Left ventricle myocardium inferior (tissue), 1 donor: ENCODE data around the gene ATP7A. TPM values are rescaled to one million over a fixed set of nuclear protein-coding genes. Genes with fewer than 3 reads are reported as not detected.
"Not testable (repeated sequence)": the region's sequence is repeated elsewhere in the genome, so short reads cannot be mapped to it uniquely, and the experiment has no call there.

Experiments
- DNase-seq: peaks from one replicate; pipeline ENCODE4 v3.0.0-alpha.2; 2020
- H3K27ac ChIP-seq: fragments of 200-600 bp; replicated peaks from 2 replicates; pipeline ENCODE4 v1.8.0; 2021
- H3K27me3 ChIP-seq: fragments of 200-600 bp; 2 replicates; pipeline ENCODE4 v1.8.0; 2021; ENCODE audit warnings: low read depth
- H3K36me3 ChIP-seq: fragments of 200-600 bp; 2 replicates; pipeline ENCODE4 v1.8.0; 2021
- H3K4me1 ChIP-seq: fragments of 200-600 bp; 2 replicates; pipeline ENCODE4 v1.8.0; 2021
- H3K4me3 ChIP-seq: fragments of 200-600 bp; 2 replicates; pipeline ENCODE4 v1.8.0; 2021; ENCODE audit warnings: mild to moderate bottlenecking, moderate library complexity
- H3K9me3 ChIP-seq: fragments of 200-600 bp; replicated peaks from 2 replicates; pipeline ENCODE4 v1.8.0; 2021
- intact Hi-C: fragments of 100-400 bp; cut with micrococcal nuclease; formaldehyde crosslinking; loops from one replicate; pipeline ENCODE4 v1.11.0; 2022
- total RNA-seq: library from RNA; stranded (reverse); fragmentation: NEBNext Ultra II Directional; extraction: Animal tissue kit (Norgen Biotek cat#: 25700); gene quantifications from one replicate; pipeline ENCODE4 v1.2.1, GENCODE V29; 2021
- TF ChIP-seq, protein P1 (sequence below): fragments of 200-600 bp; IDR thresholded peaks from 2 replicates; pipeline ENCODE4 v1.8.0; 2021; ENCODE audit warnings: antibody characterized with exemption, mild to moderate bottlenecking, borderline replicate concordance
- donor health status: DM: no; HTN: yes; CAD: no; lungs with severe emphysema.

The ATP7A gene
- total RNA-seq, 1 donor from 2014 or later: 4.5 TPM

DNA sequence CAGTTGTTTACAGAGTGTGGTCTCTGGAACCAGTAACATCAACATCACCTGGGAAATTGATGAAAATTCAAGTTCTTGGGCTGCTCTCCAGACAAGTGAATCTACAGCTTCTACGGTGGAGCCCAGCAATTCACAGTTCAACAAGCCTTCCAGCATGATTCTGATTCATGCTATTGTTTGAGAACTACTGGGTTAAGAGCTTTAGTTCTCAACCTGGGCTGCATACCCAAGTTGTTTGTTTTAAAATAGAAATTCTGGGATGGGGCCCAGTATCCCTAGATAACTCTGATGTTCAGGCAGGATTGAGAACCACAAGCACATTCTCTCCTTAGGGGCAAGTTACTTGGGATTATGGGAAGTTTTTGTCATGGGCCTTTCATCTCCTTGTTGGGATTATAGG is 155.6 kb downstream of the ATP7A start:
- Histone ChIP-seq H3K27me3 (no peaks in the 10 kb centered on the region), H3K4me1 (no peaks in the 10 kb centered on the region), H3K36me3 (no peaks in the 10 kb centered on the region), H3K27ac (no peak overlapping the region), H3K9me3 (no peaks in the 10 kb centered on the region), H3K4me3 (no peak overlapping the region)
- no peak for DNase-seq
- TF ChIP-seq, protein P1, sequence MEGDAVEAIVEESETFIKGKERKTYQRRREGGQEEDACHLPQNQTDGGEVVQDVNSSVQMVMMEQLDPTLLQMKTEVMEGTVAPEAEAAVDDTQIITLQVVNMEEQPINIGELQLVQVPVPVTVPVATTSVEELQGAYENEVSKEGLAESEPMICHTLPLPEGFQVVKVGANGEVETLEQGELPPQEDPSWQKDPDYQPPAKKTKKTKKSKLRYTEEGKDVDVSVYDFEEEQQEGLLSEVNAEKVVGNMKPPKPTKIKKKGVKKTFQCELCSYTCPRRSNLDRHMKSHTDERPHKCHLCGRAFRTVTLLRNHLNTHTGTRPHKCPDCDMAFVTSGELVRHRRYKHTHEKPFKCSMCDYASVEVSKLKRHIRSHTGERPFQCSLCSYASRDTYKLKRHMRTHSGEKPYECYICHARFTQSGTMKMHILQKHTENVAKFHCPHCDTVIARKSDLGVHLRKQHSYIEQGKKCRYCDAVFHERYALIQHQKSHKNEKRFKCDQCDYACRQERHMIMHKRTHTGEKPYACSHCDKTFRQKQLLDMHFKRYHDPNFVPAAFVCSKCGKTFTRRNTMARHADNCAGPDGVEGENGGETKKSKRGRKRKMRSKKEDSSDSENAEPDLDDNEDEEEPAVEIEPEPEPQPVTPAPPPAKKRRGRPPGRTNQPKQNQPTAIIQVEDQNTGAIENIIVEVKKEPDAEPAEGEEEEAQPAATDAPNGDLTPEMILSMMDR: no peak
- intact Hi-C loops: no loop called here

DNA sequence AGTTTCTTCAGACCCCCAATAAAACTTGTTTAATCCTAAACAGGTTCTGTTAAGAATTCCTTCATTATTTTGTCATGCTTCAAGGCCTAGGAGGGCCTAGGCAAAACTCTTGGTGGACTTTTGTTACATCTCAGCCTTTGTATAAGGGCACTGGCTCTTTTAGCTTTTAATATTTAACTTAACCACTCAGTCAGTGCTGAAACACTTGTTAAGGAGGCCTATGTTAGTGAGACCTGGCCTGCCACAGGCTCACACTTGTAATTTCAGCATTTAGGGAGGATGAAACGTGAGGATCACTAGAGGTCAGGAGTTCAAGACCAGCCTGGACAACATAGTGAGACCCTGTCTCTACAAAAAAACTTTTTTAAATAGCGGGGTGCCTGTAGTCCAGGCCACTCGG is 160.8 kb downstream of the ATP7A start:
- Histone ChIP-seq H3K36me3 (no peaks in the 10 kb centered on the region), H3K27ac (no peak overlapping the region), H3K4me1 (no peaks in the 10 kb centered on the region), H3K9me3 (peaks cover 10% of the 10 kb centered on the region), H3K4me3 (no peak overlapping the region), H3K27me3 (no peaks in the 10 kb centered on the region)
- intact Hi-C loops: no loop called here
- TF ChIP-seq, protein P1: no peak
- DNase-seq: no peak

DNA sequence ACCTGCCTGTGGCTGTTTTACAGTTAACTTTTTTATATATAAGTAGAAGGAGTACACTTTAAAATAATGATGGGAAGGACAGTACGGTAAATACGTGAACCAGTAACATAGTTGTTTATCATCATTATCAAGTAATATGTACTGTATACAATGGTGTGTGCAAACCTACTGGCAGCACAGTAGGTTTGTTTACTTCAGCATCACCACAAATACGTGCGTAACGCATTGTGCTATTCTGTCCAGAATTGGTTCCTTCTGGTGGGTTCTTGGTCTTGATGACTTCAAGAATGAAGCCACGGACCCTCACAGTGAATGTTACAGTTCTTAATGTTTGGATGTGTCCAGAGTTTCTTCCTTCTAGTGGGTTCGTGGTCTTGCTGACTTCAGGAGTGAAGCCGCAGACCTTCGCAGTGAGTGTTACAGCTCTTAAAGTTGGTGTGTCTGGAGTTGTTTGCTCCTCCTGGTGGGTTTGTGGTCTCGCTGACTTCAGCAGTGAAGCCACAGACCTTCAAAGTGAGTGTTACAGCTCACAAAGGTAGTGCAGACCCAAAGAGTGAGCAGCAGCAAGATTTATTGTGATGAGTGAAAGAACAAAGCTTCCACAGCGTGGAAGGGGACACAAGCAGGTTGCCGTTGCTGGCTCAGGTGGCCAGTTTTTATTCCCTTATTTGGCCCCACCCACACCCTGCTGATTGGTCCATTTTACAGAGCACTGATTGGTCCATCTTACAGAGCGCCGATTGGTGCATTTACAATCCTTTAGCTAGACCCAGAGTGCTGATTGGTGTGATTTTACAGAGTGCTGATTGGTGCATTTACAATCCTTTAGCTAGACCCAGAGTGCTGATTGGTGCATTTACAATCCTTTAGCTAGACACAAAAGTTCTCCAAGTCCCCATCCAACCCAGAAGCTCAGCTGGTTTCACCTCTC is 162.9 kb downstream of the ATP7A start:
- intact Hi-C loops, H3K4me3 ChIP-seq, DNase-seq: not testable (repeated sequence)

DNA sequence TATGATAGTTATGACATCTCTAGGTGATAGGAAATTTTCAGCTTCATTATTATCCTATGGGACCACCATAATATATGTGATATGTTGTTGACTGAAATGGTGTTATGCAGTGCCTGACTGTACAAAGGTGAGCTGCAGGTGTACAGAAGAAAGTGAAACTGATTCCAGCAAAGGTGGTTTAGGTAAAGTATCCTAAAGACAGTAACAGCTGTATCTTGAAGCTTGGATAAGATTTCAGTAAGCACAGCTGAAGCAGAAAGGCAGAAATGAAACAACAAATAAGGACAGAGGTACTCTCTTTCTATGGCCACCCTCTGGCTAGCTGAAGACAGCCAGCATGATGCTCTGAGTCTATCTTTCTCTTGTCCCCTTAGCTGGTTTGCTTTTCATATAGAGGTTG is 163.6 kb downstream of the ATP7A start:
- Histone ChIP-seq H3K36me3 (no peaks in the 10 kb centered on the region), H3K4me3 (no peak overlapping the region), H3K27ac (no peak overlapping the region), H3K4me1 (no peaks in the 10 kb centered on the region), H3K27me3 (no peaks in the 10 kb centered on the region), H3K9me3 (peaks cover 10% of the 10 kb centered on the region)
- no peak for DNase-seq
- TF ChIP-seq, protein P1: no peak
- intact Hi-C loops: no loop called here

More for the DNA sequence above, 162.9 kb downstream of the ATP7A start:
- H3K9me3 ChIP-seq: peaks cover 10% of the 10 kb centered on the region
- H3K27ac ChIP-seq, H3K36me3 ChIP-seq, H3K27me3 ChIP-seq, H3K4me1 ChIP-seq: not testable (repeated sequence)

DNA sequence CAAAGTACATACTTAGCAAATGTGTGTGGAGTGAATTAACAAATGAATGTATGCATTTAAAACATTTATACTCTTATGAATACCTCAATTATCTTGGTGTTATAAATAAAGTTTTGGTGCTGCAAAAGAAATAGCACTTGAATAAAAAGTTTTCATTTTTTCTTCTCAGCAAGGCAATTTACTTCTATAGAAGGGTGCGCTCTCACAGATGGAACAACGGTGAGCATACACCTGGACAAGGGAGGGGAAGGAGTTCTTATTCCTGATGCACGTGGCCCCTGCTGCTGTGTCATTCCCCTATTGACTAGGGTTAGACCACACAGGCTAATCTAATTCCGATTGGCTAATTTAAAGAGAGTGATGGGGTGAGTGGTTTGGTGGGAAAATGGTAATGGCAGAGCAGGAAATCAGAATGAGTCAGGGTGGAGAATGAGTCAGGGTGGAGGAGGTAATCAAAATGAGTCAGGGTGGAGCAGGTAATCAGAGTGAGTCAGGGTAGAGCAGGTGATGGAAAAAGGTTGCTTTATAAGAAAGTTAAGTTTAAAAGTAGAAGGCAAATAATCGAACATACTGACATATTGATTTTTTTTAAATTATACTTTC is 165.4 kb downstream of the ATP7A start:
- H3K4me1 ChIP-seq: no peaks in the 10 kb centered on the region
- DNase-seq: no peak
- H3K36me3 ChIP-seq: no peaks in the 10 kb centered on the region
- TF ChIP-seq, protein P1: no peak
- intact Hi-C loops: no loop called here
- no peaks in the 10 kb centered on the region for H3K27me3 ChIP-seq
- no peak overlapping the region for H3K27ac ChIP-seq
- no peak overlapping the region for H3K4me3 ChIP-seq
- peaks cover 10% of the 10 kb centered on the region for H3K9me3 ChIP-seq

DNA sequence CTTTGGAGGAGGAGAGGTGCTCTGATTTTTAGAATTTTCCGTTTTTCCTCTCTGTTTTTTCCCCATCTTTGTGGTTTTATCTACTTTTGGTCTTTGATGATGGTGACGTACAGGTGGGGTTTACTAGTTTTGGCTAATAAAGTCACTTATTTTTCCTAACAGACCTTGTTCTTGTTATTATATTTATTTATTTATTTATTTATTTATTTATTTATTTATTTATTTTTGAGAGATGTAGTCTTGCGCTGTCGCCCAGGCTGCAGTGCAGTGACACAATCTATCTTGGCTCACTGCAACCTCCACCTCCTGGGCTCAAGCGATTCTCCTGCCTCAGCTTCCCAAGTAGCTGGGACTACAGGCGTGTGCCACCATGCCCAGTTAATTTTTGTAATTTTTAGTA is 170.9 kb downstream of the ATP7A start:
- H3K27ac ChIP-seq, DNase-seq, H3K4me3 ChIP-seq, intact Hi-C loops, H3K4me1 ChIP-seq, H3K27me3 ChIP-seq, H3K9me3 ChIP-seq, H3K36me3 ChIP-seq: not testable (repeated sequence)
